22Rv1 (cell line): ENCODE results near the gene C16orf96.

Source experiments
- ZFX ChIP-seq: fragments of 450-650 bp; IDR thresholded peaks from 2 replicates; pipeline ENCODE4 v1.6.1; 2017; ENCODE audit warnings: antibody characterized with exemption, borderline replicate concordance
- TF ChIP-seq, protein P1 (sequence below): fragments of 450-650 bp; IDR thresholded peaks from 2 replicates; pipeline ENCODE4 v1.5.1; 2017; ENCODE audit warnings: mild to moderate bottlenecking

DNA sequence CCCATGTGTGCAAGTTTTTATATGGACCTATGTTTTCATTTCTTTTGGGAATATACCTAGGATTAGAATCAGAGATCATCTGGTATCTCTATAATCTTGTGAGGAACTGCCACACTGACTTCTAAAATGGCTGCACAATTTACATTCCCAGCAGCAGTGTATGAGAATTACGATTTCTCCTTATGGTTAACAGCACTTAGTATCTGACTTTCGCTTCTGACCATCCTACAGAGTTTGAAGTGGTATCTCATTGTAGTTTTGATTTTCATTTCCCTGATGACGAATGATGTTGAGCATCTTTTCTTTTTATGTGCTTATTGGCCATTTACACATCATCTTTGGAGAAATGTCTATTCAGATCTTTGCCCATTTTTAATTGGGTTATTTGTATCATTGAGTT lies 10.0 kb downstream of the C16orf96 start:
- TF ChIP-seq, protein P1, sequence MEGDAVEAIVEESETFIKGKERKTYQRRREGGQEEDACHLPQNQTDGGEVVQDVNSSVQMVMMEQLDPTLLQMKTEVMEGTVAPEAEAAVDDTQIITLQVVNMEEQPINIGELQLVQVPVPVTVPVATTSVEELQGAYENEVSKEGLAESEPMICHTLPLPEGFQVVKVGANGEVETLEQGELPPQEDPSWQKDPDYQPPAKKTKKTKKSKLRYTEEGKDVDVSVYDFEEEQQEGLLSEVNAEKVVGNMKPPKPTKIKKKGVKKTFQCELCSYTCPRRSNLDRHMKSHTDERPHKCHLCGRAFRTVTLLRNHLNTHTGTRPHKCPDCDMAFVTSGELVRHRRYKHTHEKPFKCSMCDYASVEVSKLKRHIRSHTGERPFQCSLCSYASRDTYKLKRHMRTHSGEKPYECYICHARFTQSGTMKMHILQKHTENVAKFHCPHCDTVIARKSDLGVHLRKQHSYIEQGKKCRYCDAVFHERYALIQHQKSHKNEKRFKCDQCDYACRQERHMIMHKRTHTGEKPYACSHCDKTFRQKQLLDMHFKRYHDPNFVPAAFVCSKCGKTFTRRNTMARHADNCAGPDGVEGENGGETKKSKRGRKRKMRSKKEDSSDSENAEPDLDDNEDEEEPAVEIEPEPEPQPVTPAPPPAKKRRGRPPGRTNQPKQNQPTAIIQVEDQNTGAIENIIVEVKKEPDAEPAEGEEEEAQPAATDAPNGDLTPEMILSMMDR: no peak
- no peak for TF ChIP-seq ZFX
